Common myeloid progenitor, CD34-positive (primary cell): ENCODE data around the gene PRR15L.
"Not testable (repeated sequence)": the region's sequence is repeated elsewhere in the genome, so short reads cannot be mapped to it uniquely, and the experiment has no call there.

Source experiments
- CTCF ChIA-PET: fragments of 350-600 bp; sonication (Branson Sonifier 250); formaldehyde crosslinking; loops from one replicate; lab custom pipeline; 2021; ENCODE audit warnings: antibody characterized with exemption; lab: Charles Lee
- POLR2A ChIA-PET: fragments of 350-600 bp; sonication (Branson Sonifier 250); formaldehyde crosslinking; loops from one replicate; lab custom pipeline; 2021; ENCODE audit warnings: antibody characterized with exemption; lab: Charles Lee
- DNase-seq, 3 donors: peaks; one replicate each; pipeline versions ENCODE4 v3.0.0 to v3.0.0-alpha.2; 2013
- H3K27ac ChIP-seq, 2 experiments: 1 replicate in 1 of 2; 2 replicates in 1 of 2; pipeline ENCODE4 v1.7.0; 2013; ENCODE audit warnings: inconsistent platforms in 2 of 2, low read length in 2 of 2, mild to moderate bottlenecking in 2 of 2, low read depth in 1 of 2, moderate library complexity in 1 of 2; ENCODE audit not compliant: severe bottlenecking in 2 of 2, insufficient read depth in 1 of 2, poor library complexity in 1 of 2
- H3K27me3 ChIP-seq, 5 experiments: replicated peaks in 2 of 5; 1 replicate in 3 of 5; 2 replicates in 2 of 5; pipeline versions ENCODE4 v1.6.1 to v1.7.0; 2013; ENCODE audit warnings: low read length in 4 of 5, mild to moderate bottlenecking in 2 of 5, moderate library complexity in 2 of 5, inconsistent platforms in 1 of 5; ENCODE audit not compliant: insufficient read depth in 5 of 5, control insufficient read depth in 4 of 5
- H3K36me3 ChIP-seq, 4 experiments: 1 replicate in 2 of 4; 2 replicates in 2 of 4; pipeline versions ENCODE4 v1.6.1 to v1.7.0; 2013; ENCODE audit warnings: low read length in 3 of 4, control low read depth in 1 of 4, mild to moderate bottlenecking in 1 of 4; ENCODE audit not compliant: control insufficient read depth in 4 of 4, insufficient read depth in 4 of 4
- H3K4me1 ChIP-seq, 4 experiments: 1 replicate in 3 of 4; 2 replicates in 1 of 4; pipeline versions ENCODE4 v1.6.1 to v1.7.1; 2013; ENCODE audit warnings: low read length in 3 of 4, mild to moderate bottlenecking in 3 of 4, control low read depth in 1 of 4, inconsistent platforms in 1 of 4, moderate library complexity in 1 of 4; ENCODE audit not compliant: control insufficient read depth in 4 of 4, insufficient read depth in 4 of 4; ENCODE audit errors: control extremely low read depth in 1 of 4
- H3K4me3 ChIP-seq, 7 experiments: 1 replicate in 4 of 7; 2 replicates in 3 of 7; pipeline versions ENCODE4 v1.5.1 to v1.7.0; 2013; ENCODE audit warnings: mild to moderate bottlenecking in 7 of 7, low read length in 6 of 7, moderate library complexity in 6 of 7, inconsistent platforms in 2 of 7, low read depth in 2 of 7, control low read depth in 1 of 7; ENCODE audit not compliant: insufficient read depth in 4 of 7, control insufficient read depth in 1 of 7; ENCODE audit errors: extremely low read depth in 1 of 7
- H3K9me3 ChIP-seq, 5 experiments: 1 replicate in 4 of 5; 2 replicates in 1 of 5; pipeline versions ENCODE4 v1.6.1 to v1.7.1; 2013; ENCODE audit warnings: low read length in 4 of 5, mild to moderate bottlenecking in 2 of 5, inconsistent platforms in 1 of 5, low read depth in 1 of 5, moderate library complexity in 1 of 5; ENCODE audit not compliant: control insufficient read depth in 4 of 5, insufficient read depth in 2 of 5; ENCODE audit errors: control extremely low read depth in 1 of 5
- WGBS: methylation state at CpG from one replicate; pipeline ENCODE4 v1.1.5; 2013; ENCODE audit not compliant: insufficient coverage; 5-methylcytosine and 5-hydroxymethylcytosine counted together

Gene PRR15L

DNA sequence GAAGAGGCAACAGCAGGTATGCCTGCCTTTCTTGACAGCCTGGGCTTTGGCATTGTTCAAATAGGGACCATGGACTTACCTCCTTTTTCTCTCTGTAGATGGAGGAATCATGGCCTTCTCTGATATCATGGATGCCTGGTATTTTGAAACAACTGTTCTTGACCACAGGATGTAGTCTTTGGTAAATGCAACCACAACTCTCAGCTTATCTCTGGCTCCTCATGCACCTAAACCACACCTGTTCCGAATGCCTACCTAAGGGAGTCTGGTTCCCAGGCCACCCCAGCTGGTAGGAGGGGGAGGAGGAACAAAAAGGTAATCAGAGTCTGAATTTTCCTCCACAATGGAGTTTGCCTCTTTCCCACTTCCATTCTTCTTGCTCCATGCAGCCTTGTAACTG lies 32.0 kb upstream of the PRR15L start:
- Histone ChIP-seq H3K4me1 (peaks cover 0 to 3% (median under 1%) of the 10 kb centered on the region in 4 experiments), H3K4me3 (no peak overlapping the region), H3K9me3 (no peaks in the 10 kb centered on the region), H3K27ac (no peak overlapping the region), H3K36me3 (no peaks in the 10 kb centered on the region), H3K27me3 (peaks cover 0 to 22% (median 3%) of the 10 kb centered on the region in 5 experiments)
- CTCF ChIA-PET, result interaction anchor here (0.7 to 23.5 kb wide), 6 partner anchors 9 to 26 kb away, joined by 3 to 511 read pairs (median 6); no protein-coding TSS in a partner anchor
- POLR2A ChIA-PET, result no interaction called here
- peak in 1 of 3 donors; percentile 16 for DNase-seq
- no CpG with 5 or more reads among the region's 1 CpG for WGBS

DNA sequence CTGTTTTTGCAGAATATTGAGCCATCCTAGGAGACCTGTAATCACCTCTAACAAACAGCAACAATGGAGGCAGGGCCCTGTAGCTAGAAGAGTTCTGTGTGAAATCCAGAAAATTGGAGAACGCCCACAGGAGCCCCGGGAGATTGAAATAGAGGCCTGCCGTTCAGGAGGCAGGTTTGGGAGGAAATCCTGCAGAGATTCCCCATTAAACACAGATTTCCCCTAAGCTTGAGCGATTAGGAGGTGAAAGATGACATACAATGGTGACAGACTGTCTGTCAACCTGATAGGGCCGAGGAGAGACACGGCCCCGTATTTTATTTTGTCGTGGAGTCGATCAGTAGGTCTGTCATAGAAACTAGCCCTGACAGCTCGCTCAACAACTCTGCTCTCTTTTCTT lies 31.5 kb upstream of the PRR15L start:
- ChIA-PET POLR2A (interaction anchor here (0.6 kb wide), 1 partner anchor 22 kb away, joined by 3 read pairs; no protein-coding TSS in a partner anchor), CTCF (interaction anchor here (0.7 to 23.5 kb wide), 7 partner anchors 8 to 47 kb away, joined by 3 to 511 read pairs (median 4); no protein-coding TSS in a partner anchor)
- peaks cover 0 to 2% (median under 1%) of the 10 kb centered on the region in 4 experiments for H3K36me3 ChIP-seq
- peaks cover 0 to 5% (median 3%) of the 10 kb centered on the region in 4 experiments for H3K4me1 ChIP-seq
- no peak for DNase-seq
- no peaks in the 10 kb centered on the region for H3K9me3 ChIP-seq
- no peak overlapping the region for H3K4me3 ChIP-seq
- no peak overlapping the region for H3K27ac ChIP-seq
- WGBS, result 96% methylated on average over 9 of the region's 10 CpGs
- peaks cover 0 to 22% (median 3%) of the 10 kb centered on the region in 5 experiments for H3K27me3 ChIP-seq

GRCh38 chr17:47988445-47988844 lies 30.8 kb upstream of the PRR15L start:
- Histone ChIP-seq H3K4me1 (peaks cover 0 to 12% (median 10%) of the 10 kb centered on the region in 4 experiments), H3K27me3 (peaks cover 0 to 22% (median 0%) of the 10 kb centered on the region in 5 experiments)
- ChIA-PET CTCF (interaction anchor here (1.3 to 23.5 kb wide), 5 partner anchors 8 to 47 kb away, joined by 3 to 511 read pairs (median 9); no protein-coding TSS in a partner anchor), POLR2A (interaction anchor here (0.6 kb wide), 1 partner anchor 23 kb away, joined by 3 read pairs; no protein-coding TSS in a partner anchor)
- DNase-seq, H3K27ac ChIP-seq, H3K9me3 ChIP-seq, H3K36me3 ChIP-seq, H3K4me3 ChIP-seq: not testable (repeated sequence)
- WGBS, result no CpG with 5 or more reads among the region's 1 CpG

DNA sequence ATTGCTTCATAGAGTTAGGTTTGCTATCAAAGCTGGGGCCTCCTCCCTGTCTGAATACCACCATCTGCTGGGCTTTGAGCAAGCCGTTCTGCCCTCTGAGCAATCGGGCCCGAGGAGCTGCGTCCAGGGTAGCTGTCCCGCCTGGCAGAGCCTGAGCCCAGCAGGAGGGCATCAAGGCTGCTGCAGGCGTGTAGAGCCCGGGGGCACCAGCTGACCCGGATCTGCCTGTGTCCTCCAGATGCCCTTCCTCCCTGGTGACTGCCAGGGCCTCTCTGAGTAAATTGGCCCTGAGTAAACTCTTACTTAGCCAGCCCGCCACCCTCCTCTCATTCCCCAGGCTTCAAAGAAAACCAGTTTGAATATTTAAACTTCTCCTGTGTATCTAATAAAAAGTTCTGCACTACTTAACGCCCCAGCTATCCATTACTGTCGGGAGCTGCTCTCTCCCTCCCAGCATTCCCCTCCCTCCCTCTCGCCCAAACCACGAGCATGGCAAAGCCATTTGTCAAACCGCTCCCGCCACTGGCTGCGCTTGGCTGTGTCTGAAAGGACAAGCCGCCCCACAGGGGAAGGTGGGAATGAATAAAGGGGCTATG lies 29.7 kb upstream of the PRR15L start:
- Histone ChIP-seq H3K27me3 (peaks cover 0 to 22% (median 0%) of the 10 kb centered on the region in 5 experiments), H3K4me3 (no peak overlapping the region), H3K36me3 (peaks cover 0 to 17% (median 1%) of the 10 kb centered on the region in 4 experiments), H3K27ac (no peak overlapping the region), H3K4me1 (peaks cover 4 to 23% (median 21%) of the 10 kb centered on the region in 4 experiments), H3K9me3 (no peaks in the 10 kb centered on the region)
- 91% methylated on average over 9 of the region's 17 CpGs for WGBS
- DNase-seq, result no peak
- ChIA-PET CTCF (interaction anchor here (0.6 to 23.5 kb wide), 5 partner anchors 9 to 87 kb away, joined by 3 to 511 read pairs (median 6); no protein-coding TSS in a partner anchor), POLR2A (interaction anchor here (1.4 kb wide), 1 partner anchor 30 kb away, joined by 3 read pairs; no protein-coding TSS in a partner anchor)

- ChIA-PET POLR2A (interaction anchor here (1.4 kb wide), 1 partner anchor 31 kb away, joined by 3 read pairs; no protein-coding TSS in a partner anchor), CTCF (interaction anchor here (0.6 to 23.5 kb wide), 5 partner anchors 8 to 88 kb away, joined by 3 to 511 read pairs (median 6); no protein-coding TSS in a partner anchor)
- Histone ChIP-seq H3K4me3 (no peak overlapping the region), H3K36me3 (peaks cover 0 to 22% (median 3%) of the 10 kb centered on the region in 4 experiments), H3K27me3 (peaks cover 0 to 22% (median 0%) of the 10 kb centered on the region in 5 experiments), H3K4me1 (peaks cover 4 to 31% (median 29%) of the 10 kb centered on the region in 4 experiments), H3K27ac (no peak overlapping the region), H3K9me3 (no peaks in the 10 kb centered on the region)
- no peak for DNase-seq
- WGBS, result 100% methylated on average over 3 of the region's 5 CpGs
These were observed 28.8 kb upstream of the PRR15L start for GRCh38 chr17:47986520-47986919.

- Histone ChIP-seq H3K4me3 (peak overlapping the region in 1 of 7 experiments; percentile 15), H3K9me3 (no peaks in the 10 kb centered on the region), H3K36me3 (peaks cover 13 to 46% (median 24%) of the 10 kb centered on the region in 4 experiments), H3K4me1 (peaks cover 4 to 45% (median 41%) of the 10 kb centered on the region in 4 experiments), H3K27me3 (peaks cover 0 to 17% (median 0%) of the 10 kb centered on the region in 5 experiments), H3K27ac (no peak overlapping the region)
- 91% methylated on average over 9 of the region's 11 CpGs for WGBS
- no peak for DNase-seq
- ChIA-PET CTCF (interaction anchor here (0.8 to 23.5 kb wide), 6 partner anchors 16 to 114 kb away, joined by 3 to 511 read pairs (median 5); no protein-coding TSS in a partner anchor), POLR2A (interaction anchor here (0.5 to 1.1 kb wide), 4 partner anchors 19 to 563 kb away, joined by 3 read pairs; no protein-coding TSS in a partner anchor)
These were observed 26.0 kb upstream of the PRR15L start for GRCh38 chr17:47983492-47984223.
